C4-2B (cell line): ENCODE measurements around the gene GCNT2.

Source experiments
- ZFX ChIP-seq: fragments of 450-650 bp; IDR thresholded peaks from 2 replicates; pipeline ENCODE4 v1.6.1; 2017
- TF ChIP-seq, protein P1 (sequence below): fragments of 450-650 bp; conservative IDR thresholded peaks from 2 replicates; pipeline ENCODE4 v1.5.1; 2017; ENCODE audit warnings: mild to moderate bottlenecking

- TF ChIP-seq, protein P1, sequence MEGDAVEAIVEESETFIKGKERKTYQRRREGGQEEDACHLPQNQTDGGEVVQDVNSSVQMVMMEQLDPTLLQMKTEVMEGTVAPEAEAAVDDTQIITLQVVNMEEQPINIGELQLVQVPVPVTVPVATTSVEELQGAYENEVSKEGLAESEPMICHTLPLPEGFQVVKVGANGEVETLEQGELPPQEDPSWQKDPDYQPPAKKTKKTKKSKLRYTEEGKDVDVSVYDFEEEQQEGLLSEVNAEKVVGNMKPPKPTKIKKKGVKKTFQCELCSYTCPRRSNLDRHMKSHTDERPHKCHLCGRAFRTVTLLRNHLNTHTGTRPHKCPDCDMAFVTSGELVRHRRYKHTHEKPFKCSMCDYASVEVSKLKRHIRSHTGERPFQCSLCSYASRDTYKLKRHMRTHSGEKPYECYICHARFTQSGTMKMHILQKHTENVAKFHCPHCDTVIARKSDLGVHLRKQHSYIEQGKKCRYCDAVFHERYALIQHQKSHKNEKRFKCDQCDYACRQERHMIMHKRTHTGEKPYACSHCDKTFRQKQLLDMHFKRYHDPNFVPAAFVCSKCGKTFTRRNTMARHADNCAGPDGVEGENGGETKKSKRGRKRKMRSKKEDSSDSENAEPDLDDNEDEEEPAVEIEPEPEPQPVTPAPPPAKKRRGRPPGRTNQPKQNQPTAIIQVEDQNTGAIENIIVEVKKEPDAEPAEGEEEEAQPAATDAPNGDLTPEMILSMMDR, result no peak
- TF ChIP-seq ZFX, result no peak
Measured at GRCh38 chr6:10528158-10528981, 7.2 kb downstream of the GCNT2 start.
